Neural progenitor cell (in vitro differentiated cells): ENCODE results near the gene CRHR2.

Experiments
- EZH2 ChIP-seq: fragments of 200-600 bp; sonication (generic); IDR thresholded peaks from 2 replicates; pipeline ENCODE4 v1.6.1; 2017; ENCODE audit warnings: antibody characterized with exemption, mild to moderate bottlenecking, moderate library complexity
- EZH2phosphoT487 ChIP-seq: fragments of 200-600 bp; sonication (generic); IDR thresholded peaks from 2 replicates; pipeline ENCODE4 v1.6.1; 2017; ENCODE audit warnings: antibody characterized with exemption
- TF ChIP-seq, protein P1 (sequence below): fragments of 200-600 bp; sonication (generic); IDR thresholded peaks from 2 replicates; pipeline ENCODE4 v1.5.1; 2017; ENCODE audit warnings: antibody characterized with exemption, mild to moderate bottlenecking

DNA sequence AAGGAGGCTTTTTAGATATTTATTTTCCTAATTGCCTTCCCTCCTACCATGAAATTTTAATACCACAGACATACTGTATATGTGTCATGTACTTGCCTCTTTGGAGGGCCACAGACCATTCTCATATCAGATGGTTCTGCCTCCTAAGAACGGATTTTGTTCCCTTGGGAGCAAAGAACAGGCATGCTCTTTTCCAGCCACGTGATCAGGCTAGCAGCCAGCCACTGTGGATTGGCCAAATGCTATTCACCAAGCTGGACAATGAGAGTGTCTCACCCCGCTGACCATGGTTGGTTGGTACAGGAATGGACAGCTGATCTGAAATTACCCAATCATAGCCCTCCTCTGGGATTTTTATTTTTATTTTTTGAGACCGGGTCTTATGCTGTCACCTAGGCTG lies 21.5 kb upstream of the CRHR2 start:
- TF ChIP-seq, protein P1, sequence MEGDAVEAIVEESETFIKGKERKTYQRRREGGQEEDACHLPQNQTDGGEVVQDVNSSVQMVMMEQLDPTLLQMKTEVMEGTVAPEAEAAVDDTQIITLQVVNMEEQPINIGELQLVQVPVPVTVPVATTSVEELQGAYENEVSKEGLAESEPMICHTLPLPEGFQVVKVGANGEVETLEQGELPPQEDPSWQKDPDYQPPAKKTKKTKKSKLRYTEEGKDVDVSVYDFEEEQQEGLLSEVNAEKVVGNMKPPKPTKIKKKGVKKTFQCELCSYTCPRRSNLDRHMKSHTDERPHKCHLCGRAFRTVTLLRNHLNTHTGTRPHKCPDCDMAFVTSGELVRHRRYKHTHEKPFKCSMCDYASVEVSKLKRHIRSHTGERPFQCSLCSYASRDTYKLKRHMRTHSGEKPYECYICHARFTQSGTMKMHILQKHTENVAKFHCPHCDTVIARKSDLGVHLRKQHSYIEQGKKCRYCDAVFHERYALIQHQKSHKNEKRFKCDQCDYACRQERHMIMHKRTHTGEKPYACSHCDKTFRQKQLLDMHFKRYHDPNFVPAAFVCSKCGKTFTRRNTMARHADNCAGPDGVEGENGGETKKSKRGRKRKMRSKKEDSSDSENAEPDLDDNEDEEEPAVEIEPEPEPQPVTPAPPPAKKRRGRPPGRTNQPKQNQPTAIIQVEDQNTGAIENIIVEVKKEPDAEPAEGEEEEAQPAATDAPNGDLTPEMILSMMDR, result no peak
- TF ChIP-seq EZH2 (no peak), EZH2phosphoT487 (no peak)
